Measurements from ENCODE around the gene HSPA12B. TPM values are rescaled to one million over a fixed set of nuclear protein-coding genes. Genes with fewer than 3 reads are reported as not detected.
A peak's percentile ranks its signal among the peaks of the same experiment; 100 is the strongest.

Gene HSPA12B
- total and polyA plus RNA-seq, 2 of the 13 experiments (the other 11 are each of a cell fraction or from before 2014, with no cell fraction given): 0.01 TPM; not detected in 1

DNA sequence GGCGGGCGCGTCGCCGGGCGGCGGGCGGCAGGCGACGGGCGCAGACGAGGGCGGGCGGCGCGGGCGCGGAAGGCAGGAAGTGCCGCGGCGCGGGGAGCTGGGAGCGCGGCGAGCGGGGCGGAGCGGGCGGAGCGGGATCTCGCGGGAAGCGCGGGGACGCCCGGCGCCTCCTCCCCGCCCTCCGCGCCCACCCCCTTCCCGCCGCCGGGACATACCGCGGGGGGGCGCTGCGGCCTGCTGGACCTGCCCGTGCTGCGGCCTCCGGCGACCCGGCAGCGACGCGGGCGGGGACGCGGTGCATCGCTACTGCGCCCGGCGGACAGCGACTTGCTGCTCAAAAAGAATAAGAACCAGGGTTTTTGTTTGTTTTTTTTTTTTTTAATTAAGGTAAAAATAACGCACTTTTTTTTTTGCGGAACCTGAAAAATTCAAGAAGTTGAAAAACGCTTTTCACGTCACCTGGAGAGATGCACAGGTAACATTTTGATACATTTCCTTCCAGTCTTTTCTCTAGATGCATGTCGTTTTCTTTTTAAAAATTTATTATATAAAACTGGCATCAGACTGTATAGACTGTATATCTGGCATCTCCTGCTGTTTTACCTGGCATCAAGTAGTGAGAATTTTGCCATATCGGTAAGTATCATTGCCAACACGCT lies 54.3 kb downstream of the HSPA12B start, which contains the start of gene CENPB (continued):
- TF ChIP-seq HMG20A (CRISPR knock-in tag; IDR thresholded peaks at IDR 0.05; ENCODE audit: borderline replicate concordance) (no peak), SRY (CRISPR knock-in tag; IDR thresholded peaks at IDR 0.05) (no peak), FIP1L1 (IDR thresholded peaks at IDR 0.05; ENCODE audit: borderline replicate concordance, insufficient read depth, low read depth, low read length) (no peak), ZNF124 (CRISPR knock-in tag; IDR thresholded peaks at IDR 0.05) (no peak), ARNT (IDR thresholded peaks at IDR 0.05) (no peak), ZBTB1 (CRISPR knock-in tag; IDR thresholded peaks at IDR 0.05; ENCODE audit: borderline replicate concordance) (no peak), MIER2 (CRISPR knock-in tag; IDR thresholded peaks at IDR 0.05) (peak; percentile 81), CBX2 (IDR thresholded peaks at IDR 0.05; ENCODE audit: low read depth, low read length) (peak; percentile 78; the same call in 1 of the 2 replicates), CBX2 (CRISPR knock-in tag; IDR thresholded peaks at IDR 0.05; ENCODE audit: low read depth) (no peak)
- TF ChIP-seq, protein P1, sequence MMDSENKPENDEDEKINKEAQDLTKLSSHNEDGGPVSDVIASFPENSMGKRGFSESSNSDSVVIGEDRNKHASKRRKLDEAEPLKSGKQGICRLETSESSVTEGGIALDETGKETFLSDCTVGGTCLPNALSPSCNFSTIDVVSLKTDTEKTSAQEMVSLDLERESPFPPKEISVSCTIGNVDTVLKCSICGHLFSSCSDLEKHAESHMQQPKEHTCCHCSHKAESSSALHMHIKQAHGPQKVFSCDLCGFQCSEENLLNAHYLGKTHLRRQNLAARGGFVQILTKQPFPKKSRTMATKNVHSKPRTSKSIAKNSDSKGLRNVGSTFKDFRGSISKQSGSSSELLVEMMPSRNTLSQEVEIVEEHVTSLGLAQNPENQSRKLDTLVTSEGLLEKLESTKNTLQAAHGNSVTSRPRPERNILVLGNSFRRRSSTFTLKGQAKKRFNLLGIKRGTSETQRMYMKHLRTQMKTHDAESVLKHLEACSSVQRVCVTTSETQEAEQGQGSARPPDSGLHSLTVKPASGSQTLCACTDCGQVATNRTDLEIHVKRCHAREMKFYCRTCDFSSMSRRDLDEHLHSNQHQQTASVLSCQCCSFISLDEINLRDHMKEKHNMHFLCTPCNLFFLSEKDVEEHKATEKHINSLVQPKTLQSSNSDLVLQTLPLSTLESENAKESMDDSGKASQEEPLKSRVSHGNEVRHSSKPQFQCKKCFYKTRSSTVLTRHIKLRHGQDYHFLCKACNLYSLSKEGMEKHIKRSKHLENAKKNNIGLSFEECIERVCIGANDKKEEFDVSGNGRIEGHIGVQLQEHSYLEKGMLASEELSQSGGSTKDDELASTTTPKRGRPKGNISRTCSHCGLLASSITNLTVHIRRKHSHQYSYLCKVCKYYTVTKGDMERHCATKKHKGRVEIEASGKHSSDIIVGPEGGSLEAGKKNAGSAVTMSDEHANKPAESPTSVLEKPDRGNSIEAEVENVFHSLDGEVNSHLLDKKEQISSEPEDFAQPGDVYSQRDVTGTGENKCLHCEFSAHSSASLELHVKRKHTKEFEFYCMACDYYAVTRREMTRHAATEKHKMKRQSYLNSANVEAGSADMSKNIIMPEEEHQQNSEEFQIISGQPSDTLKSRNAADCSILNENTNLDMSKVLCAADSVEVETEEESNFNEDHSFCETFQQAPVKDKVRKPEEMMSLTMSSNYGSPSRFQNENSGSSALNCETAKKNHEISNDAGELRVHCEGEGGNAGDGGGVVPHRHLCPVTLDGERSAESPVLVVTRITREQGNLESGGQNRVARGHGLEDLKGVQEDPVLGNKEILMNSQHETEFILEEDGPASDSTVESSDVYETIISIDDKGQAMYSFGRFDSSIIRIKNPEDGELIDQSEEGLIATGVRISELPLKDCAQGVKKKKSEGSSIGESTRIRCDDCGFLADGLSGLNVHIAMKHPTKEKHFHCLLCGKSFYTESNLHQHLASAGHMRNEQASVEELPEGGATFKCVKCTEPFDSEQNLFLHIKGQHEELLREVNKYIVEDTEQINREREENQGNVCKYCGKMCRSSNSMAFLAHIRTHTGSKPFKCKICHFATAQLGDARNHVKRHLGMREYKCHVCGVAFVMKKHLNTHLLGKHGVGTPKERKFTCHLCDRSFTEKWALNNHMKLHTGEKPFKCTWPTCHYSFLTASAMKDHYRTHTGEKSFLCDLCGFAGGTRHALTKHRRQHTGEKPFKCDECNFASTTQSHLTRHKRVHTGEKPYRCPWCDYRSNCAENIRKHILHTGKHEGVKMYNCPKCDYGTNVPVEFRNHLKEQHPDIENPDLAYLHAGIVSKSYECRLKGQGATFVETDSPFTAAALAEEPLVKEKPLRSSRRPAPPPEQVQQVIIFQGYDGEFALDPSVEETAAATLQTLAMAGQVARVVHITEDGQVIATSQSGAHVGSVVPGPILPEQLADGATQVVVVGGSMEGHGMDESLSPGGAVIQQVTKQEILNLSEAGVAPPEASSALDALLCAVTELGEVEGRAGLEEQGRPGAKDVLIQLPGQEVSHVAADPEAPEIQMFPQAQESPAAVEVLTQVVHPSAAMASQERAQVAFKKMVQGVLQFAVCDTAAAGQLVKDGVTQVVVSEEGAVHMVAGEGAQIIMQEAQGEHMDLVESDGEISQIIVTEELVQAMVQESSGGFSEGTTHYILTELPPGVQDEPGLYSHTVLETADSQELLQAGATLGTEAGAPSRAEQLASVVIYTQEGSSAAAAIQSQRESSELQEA (CRISPR knock-in tag; IDR thresholded peaks at IDR 0.05; ENCODE audit: not compliant biosample characterization): no peak
- TF ChIP-seq, protein P2, sequence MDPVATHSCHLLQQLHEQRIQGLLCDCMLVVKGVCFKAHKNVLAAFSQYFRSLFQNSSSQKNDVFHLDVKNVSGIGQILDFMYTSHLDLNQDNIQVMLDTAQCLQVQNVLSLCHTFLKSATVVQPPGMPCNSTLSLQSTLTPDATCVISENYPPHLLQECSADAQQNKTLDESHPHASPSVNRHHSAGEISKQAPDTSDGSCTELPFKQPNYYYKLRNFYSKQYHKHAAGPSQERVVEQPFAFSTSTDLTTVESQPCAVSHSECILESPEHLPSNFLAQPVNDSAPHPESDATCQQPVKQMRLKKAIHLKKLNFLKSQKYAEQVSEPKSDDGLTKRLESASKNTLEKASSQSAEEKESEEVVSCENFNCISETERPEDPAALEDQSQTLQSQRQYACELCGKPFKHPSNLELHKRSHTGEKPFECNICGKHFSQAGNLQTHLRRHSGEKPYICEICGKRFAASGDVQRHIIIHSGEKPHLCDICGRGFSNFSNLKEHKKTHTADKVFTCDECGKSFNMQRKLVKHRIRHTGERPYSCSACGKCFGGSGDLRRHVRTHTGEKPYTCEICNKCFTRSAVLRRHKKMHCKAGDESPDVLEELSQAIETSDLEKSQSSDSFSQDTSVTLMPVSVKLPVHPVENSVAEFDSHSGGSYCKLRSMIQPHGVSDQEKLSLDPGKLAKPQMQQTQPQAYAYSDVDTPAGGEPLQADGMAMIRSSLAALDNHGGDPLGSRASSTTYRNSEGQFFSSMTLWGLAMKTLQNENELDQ (CRISPR knock-in tag; IDR thresholded peaks at IDR 0.05; ENCODE audit: borderline replicate concordance): no peak
- TF ChIP-seq, protein P3, sequence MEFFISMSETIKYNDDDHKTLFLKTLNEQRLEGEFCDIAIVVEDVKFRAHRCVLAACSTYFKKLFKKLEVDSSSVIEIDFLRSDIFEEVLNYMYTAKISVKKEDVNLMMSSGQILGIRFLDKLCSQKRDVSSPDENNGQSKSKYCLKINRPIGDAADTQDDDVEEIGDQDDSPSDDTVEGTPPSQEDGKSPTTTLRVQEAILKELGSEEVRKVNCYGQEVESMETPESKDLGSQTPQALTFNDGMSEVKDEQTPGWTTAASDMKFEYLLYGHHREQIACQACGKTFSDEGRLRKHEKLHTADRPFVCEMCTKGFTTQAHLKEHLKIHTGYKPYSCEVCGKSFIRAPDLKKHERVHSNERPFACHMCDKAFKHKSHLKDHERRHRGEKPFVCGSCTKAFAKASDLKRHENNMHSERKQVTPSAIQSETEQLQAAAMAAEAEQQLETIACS (CRISPR knock-in tag; IDR thresholded peaks at IDR 0.05): peak; percentile 64
- TF ChIP-seq, protein P4, sequence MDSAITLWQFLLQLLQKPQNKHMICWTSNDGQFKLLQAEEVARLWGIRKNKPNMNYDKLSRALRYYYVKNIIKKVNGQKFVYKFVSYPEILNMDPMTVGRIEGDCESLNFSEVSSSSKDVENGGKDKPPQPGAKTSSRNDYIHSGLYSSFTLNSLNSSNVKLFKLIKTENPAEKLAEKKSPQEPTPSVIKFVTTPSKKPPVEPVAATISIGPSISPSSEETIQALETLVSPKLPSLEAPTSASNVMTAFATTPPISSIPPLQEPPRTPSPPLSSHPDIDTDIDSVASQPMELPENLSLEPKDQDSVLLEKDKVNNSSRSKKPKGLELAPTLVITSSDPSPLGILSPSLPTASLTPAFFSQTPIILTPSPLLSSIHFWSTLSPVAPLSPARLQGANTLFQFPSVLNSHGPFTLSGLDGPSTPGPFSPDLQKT (CRISPR knock-in tag; IDR thresholded peaks at IDR 0.05; ENCODE audit: borderline replicate concordance): no peak
- TF ChIP-seq, protein P5, sequence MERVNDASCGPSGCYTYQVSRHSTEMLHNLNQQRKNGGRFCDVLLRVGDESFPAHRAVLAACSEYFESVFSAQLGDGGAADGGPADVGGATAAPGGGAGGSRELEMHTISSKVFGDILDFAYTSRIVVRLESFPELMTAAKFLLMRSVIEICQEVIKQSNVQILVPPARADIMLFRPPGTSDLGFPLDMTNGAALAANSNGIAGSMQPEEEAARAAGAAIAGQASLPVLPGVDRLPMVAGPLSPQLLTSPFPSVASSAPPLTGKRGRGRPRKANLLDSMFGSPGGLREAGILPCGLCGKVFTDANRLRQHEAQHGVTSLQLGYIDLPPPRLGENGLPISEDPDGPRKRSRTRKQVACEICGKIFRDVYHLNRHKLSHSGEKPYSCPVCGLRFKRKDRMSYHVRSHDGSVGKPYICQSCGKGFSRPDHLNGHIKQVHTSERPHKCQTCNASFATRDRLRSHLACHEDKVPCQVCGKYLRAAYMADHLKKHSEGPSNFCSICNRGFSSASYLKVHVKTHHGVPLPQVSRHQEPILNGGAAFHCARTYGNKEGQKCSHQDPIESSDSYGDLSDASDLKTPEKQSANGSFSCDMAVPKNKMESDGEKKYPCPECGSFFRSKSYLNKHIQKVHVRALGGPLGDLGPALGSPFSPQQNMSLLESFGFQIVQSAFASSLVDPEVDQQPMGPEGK (CRISPR knock-in tag; IDR thresholded peaks at IDR 0.05): peak; percentile 88

Data from HepG2 (cell line).